HPDE6-E6E7 (cell line): ENCODE results near the gene SBF2.
"Not testable (repeated sequence)": the region's sequence is repeated elsewhere in the genome, so short reads cannot be mapped to it uniquely, and the experiment has no call there.

Source experiments
- DNase-seq: peaks from one replicate; pipeline ENCODE4 v3.0.0; 2011; ENCODE audit warnings: missing footprints; ENCODE audit errors: extremely low spot score

The SBF2 gene

GRCh38 chr11:9956483-9956882 lies 337.5 kb downstream of the SBF2 start:
- no peak for DNase-seq

- no peak for DNase-seq
Observed at GRCh38 chr11:9955391-9955790, 338.6 kb downstream of the SBF2 start.

DNA sequence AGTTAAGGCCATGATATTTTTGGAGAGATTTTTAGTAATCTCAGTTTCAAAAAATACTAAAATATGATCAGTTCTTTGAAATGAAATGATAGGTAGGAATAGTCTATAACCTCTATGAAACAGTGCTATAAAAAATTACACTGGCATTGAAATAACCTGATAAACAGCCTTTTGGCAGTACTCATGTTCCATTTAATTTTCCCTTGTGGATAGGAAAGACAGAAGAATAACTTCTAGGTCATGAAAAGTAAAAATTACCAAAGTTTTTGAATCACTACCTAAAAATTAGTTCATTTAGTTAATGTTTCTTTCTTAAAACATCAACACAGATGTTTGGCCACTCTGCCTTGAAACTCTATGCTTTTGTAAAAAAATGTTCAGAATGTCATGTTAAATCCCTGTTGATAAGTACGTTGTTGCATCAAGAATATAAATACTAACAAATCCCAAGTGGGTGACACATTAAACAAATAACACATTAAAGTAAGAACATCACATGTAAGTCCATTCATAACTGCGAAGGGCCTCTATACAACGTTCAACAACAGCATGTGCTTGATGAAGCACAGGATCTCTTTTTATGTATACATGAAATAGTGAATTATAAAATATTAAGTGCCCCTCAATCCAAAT lies 339.9 kb downstream of the SBF2 start:
- DNase-seq = no peak

- DNase-seq = no peak
Observed at GRCh38 chr11:9952511-9953196, 341.4 kb downstream of the SBF2 start.

- no peak for DNase-seq
Observed at GRCh38 chr11:9951807-9952206, 342.2 kb downstream of the SBF2 start.

- no peak for DNase-seq
Observed at GRCh38 chr11:9950462-9950861, 343.6 kb downstream of the SBF2 start.

GRCh38 chr11:9947231-9947864 lies 346.7 kb downstream of the SBF2 start:
- no peak for DNase-seq

- not testable (repeated sequence) for DNase-seq
Observed at GRCh38 chr11:9945680-9946079, 348.3 kb downstream of the SBF2 start.

GRCh38 chr11:9943386-9944110 lies 350.5 kb downstream of the SBF2 start:
- DNase-seq = no peak

DNA sequence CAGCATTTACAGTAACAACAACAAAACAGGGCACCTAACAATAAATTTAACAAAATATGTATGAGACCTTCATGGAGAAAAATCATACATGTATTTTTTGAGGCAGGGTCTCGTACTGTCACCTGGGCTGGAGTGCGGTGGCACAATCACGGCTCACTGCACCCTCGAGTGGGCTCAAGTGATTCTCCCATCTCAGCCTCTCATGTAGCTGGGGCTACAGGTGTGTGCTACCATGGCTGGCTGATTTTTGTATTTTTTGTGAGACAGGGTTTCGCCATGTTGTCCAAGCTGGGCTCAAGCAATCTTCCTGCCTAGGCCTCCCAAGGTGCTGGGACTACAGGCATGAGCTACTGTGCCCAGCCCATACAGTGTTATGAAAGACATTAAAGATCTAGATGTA lies 352.0 kb downstream of the SBF2 start:
- no peak for DNase-seq

DNA sequence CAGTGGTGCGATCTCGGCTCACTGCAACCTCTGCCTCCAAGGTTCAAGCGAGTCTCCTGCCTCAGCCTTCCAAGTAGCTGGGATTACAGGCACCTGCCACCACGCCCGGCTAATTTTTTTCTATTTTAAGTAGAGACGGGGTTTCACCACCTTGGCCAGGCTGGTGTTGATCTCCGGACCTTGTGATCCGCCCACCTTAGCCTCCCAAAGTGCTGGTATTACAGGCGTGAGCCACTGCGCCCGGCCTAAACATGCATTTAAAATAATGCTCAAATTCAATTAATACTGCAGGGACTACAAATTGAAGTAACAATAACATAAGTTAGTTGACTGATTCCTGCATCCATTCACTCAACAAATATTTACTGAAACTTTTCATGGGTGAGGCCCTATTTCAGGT lies 354.9 kb downstream of the SBF2 start:
- DNase-seq = not testable (repeated sequence)

- no peak for DNase-seq
Observed at GRCh38 chr11:9936754-9937153, 357.3 kb downstream of the SBF2 start.

DNA sequence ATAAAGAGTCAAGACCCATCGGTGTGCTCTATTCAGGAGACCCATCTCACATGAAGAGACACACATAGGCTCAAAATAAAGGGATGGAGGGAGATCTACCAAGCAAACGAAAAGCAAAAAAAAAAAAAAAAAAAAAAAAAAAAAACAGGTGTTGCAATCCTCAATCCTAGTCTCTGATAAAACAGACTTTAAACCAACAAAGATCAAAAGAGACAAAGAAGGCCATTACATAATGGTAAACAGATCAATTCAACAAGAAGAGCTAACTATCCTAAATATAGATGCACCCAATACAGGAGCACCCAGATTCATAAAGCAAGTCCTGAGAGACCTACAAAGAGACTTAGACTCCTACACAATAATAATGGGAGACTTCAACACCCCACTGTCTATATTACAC lies 361.2 kb downstream of the SBF2 start:
- not testable (repeated sequence) for DNase-seq

GRCh38 chr11:9930562-9931331 lies 363.3 kb downstream of the SBF2 start:
- DNase-seq = not testable (repeated sequence)

DNA sequence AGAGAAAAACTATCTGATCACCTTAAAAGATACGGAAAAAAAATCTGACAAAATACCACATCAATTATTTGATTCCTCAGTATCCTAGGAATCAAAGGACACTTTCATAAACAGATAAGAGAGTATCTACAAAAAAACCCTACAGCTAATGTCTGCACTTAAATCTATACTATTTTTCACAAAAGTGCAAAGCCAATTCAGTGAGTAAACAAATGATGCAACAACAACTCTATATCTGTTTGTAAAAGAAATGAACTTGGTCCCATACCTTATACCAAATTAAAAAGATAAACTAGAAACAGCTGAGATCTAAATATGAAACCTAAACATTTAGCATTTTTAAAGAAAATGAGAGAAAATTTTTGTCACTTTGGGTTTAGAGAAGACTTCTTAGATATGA lies 366.3 kb downstream of the SBF2 start:
- DNase-seq = no peak

DNA sequence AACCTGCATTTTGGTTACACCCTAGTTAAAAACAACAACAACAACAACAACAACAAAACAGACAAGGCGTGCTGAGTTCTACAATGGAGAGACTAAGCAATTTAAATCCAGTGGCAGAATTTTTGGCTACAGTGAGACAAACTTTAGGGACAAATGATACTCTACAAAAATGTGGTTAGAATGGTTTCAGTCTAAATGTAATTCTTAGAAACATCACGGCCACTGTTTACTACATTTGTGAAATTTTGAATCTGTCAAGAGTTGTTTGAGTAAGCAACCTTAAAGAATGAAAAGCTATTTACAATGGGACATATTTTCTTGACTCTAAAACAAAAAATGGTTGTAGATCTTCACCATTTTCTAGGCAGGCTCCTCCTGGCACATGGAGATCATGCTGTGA lies 370.7 kb downstream of the SBF2 start:
- no peak for DNase-seq

GRCh38 chr11:9922806-9923205 lies 371.2 kb downstream of the SBF2 start:
- DNase-seq = no peak

DNA sequence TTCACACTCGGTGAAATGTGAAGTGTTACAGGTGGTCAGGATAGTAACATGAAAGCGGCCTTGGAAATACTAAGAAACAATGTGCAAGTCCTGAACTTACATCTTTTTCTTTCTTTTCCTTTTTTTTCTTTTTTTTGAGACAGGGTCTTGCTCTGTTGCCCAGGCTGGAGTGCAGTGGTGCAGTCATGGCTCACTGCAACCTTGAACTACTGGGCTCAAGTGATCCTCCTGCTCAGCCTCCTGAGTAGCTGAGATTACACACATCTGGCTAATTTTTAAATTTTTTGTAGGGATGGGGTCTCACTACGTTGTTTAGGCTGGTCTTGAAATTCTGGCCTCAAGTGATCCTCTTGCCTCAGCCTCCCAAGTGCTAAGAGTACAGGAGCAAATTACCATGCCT lies 377.5 kb downstream of the SBF2 start:
- no peak for DNase-seq

DNA sequence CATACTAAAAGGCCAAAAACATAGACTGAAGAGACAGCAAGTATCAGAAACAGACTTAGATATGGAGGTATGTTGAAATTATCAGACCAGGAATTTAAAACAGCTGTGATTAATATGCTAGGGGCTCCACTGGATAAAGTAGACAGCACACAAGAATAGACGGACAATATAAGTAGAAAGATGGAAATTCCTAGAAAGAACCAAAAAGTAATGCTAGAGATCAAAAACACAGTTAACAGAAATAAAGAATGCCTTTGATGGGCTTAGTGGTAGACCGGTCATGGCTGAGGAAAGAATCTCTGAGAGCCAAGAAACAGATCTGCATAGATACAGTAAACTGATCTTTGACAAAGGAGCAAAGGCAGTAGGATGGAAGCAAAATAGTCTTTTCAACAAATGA lies 380.0 kb downstream of the SBF2 start:
- DNase-seq = no peak

- peak; percentile 52 for DNase-seq
Observed at GRCh38 chr11:9905960-9906791, 387.8 kb downstream of the SBF2 start.

GRCh38 chr11:9905501-9905951 lies 388.5 kb downstream of the SBF2 start:
- no peak for DNase-seq
